Astrocyte (in vitro differentiated cells and primary cell): ENCODE results near the gene ENTPD7.

Experiments
- EZH2 ChIP-seq: IDR thresholded peaks from 2 replicates; pipeline ENCODE4 v1.6.1; 2012; ENCODE audit warnings: mild to moderate bottlenecking, low read length, inconsistent platforms; ENCODE audit not compliant: insufficient read depth
- TF ChIP-seq, protein P1 (sequence below): IDR thresholded peaks from 2 replicates; pipeline ENCODE4 v1.5.1; 2011; ENCODE audit warnings: low read depth, mild to moderate bottlenecking, inconsistent platforms, low read length, moderate library complexity; ENCODE audit not compliant: insufficient read depth

DNA sequence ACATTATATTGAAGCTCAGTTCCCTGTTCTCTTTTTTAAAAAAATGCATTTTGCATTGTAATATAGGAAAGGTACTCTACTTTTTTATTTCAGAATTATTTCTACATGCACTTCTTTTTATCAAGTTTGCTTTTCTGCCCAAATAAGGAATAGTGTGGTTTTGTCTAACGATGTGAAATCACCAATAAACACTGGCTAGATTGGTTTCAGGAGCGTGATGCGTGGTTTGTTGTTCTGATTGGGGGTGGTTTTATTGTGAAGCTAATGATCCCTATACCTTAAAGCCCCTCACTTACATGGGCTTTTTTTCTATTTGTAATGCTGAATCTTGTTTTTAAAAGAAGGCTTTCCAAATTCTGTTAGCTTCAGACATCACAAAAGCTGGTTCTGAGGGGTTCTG lies 17.6 kb downstream of the ENTPD7 start:
- TF ChIP-seq, protein P1, sequence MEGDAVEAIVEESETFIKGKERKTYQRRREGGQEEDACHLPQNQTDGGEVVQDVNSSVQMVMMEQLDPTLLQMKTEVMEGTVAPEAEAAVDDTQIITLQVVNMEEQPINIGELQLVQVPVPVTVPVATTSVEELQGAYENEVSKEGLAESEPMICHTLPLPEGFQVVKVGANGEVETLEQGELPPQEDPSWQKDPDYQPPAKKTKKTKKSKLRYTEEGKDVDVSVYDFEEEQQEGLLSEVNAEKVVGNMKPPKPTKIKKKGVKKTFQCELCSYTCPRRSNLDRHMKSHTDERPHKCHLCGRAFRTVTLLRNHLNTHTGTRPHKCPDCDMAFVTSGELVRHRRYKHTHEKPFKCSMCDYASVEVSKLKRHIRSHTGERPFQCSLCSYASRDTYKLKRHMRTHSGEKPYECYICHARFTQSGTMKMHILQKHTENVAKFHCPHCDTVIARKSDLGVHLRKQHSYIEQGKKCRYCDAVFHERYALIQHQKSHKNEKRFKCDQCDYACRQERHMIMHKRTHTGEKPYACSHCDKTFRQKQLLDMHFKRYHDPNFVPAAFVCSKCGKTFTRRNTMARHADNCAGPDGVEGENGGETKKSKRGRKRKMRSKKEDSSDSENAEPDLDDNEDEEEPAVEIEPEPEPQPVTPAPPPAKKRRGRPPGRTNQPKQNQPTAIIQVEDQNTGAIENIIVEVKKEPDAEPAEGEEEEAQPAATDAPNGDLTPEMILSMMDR = no peak
- no peak for TF ChIP-seq EZH2
